H9 (cell line): ENCODE data around the gene OR6K6. TPM values are rescaled to one million over a fixed set of nuclear protein-coding genes. Genes with fewer than 3 reads are reported as not detected.

Experiments
- DNase-seq: peaks from one replicate; pipeline ENCODE4 v3.0.0-alpha.2; 2017
- H2AFZ ChIP-seq: one replicate; pipeline ENCODE4 v1.6.1; 2013; ENCODE audit warnings: mild to moderate bottlenecking, low read length, control low read depth, moderate library complexity
- H2AK5ac ChIP-seq: 2 replicates; pipeline ENCODE4 v1.6.1; 2013; ENCODE audit warnings: low read length, control low read depth, mixed read lengths; ENCODE audit not compliant: insufficient read length
- H2BK120ac ChIP-seq: one replicate; pipeline ENCODE4 v1.6.1; 2013; ENCODE audit warnings: low read depth, mild to moderate bottlenecking, low read length, control low read depth, inconsistent platforms; ENCODE audit not compliant: poor library complexity, severe bottlenecking
- H2BK12ac ChIP-seq: 2 replicates; pipeline ENCODE4 v1.6.1; 2013; ENCODE audit warnings: low read length, control low read depth, mixed read lengths, low read depth; ENCODE audit not compliant: insufficient read length
- H2BK15ac ChIP-seq: 2 replicates; pipeline ENCODE4 v1.6.1; 2013; ENCODE audit warnings: low read depth, low read length, control low read depth
- H2BK20ac ChIP-seq: one replicate; pipeline ENCODE4 v1.6.1; 2013; ENCODE audit warnings: low read depth, mild to moderate bottlenecking, low read length, control low read depth, inconsistent platforms; ENCODE audit not compliant: poor library complexity, severe bottlenecking
- H2BK5ac ChIP-seq: 2 replicates; pipeline ENCODE4 v1.6.1; 2013; ENCODE audit warnings: low read length, control low read depth, mixed read lengths; ENCODE audit not compliant: insufficient read length
- H3K14ac ChIP-seq: 2 replicates; pipeline ENCODE4 v1.6.1; 2013; ENCODE audit warnings: low read length, control low read depth; ENCODE audit not compliant: insufficient read depth
- H3K18ac ChIP-seq: 2 replicates; pipeline ENCODE4 v1.6.1; 2013; ENCODE audit warnings: low read depth, mild to moderate bottlenecking, mixed read lengths, low read length, control low read depth; ENCODE audit not compliant: insufficient read length
- H3K23ac ChIP-seq: 2 replicates; pipeline ENCODE4 v1.6.1; 2013; ENCODE audit warnings: low read length, control low read depth, mixed read lengths, low read depth; ENCODE audit not compliant: insufficient read length
- H3K23me2 ChIP-seq: 2 replicates; pipeline ENCODE4 v1.6.1; 2013; ENCODE audit warnings: low read depth, mild to moderate bottlenecking, mixed read lengths, low read length, control low read depth; ENCODE audit not compliant: insufficient read length, poor library complexity, severe bottlenecking
- H3K27ac ChIP-seq: 2 replicates; pipeline ENCODE4 v1.5.1; 2013; ENCODE audit warnings: low read length, control low read depth, mixed read lengths, low read depth; ENCODE audit not compliant: insufficient read length
- H3K27me3 ChIP-seq: 2 replicates; pipeline ENCODE4 v1.6.1; 2013; ENCODE audit warnings: low read length, control low read depth, inconsistent platforms; ENCODE audit not compliant: insufficient read depth
- H3K4ac ChIP-seq: 2 replicates; pipeline ENCODE4 v1.6.1; 2013; ENCODE audit warnings: low read depth, mild to moderate bottlenecking, control low read depth, inconsistent platforms, low read length, moderate library complexity
- H3K4me1 ChIP-seq: 2 replicates; pipeline ENCODE4 v1.6.1; 2013; ENCODE audit warnings: low read length, control low read depth, inconsistent platforms; ENCODE audit not compliant: insufficient read depth
- H3K4me2 ChIP-seq: 2 replicates; pipeline ENCODE4 v1.6.1; 2013; ENCODE audit warnings: low read length, control low read depth, mixed read lengths; ENCODE audit not compliant: insufficient read length, insufficient read depth
- H3K56ac ChIP-seq: 2 replicates; pipeline ENCODE4 v1.6.1; 2013; ENCODE audit warnings: low read depth, mild to moderate bottlenecking, mixed read lengths, low read length, control low read depth; ENCODE audit not compliant: insufficient read length
- H3K79me1 ChIP-seq: 2 replicates; pipeline ENCODE4 v1.6.1; 2013; ENCODE audit warnings: low read depth, mild to moderate bottlenecking, moderate library complexity, low read length, control low read depth, inconsistent platforms; ENCODE audit not compliant: insufficient read depth, poor library complexity, severe bottlenecking
- H3K79me2 ChIP-seq: 2 replicates; pipeline ENCODE4 v1.6.1; 2013; ENCODE audit warnings: low read length, control low read depth, inconsistent platforms; ENCODE audit not compliant: insufficient read depth
- H3K9ac ChIP-seq: 2 replicates; pipeline ENCODE4 v1.6.1; 2013; ENCODE audit warnings: low read length, control low read depth, mixed read lengths; ENCODE audit not compliant: insufficient read length; ENCODE audit errors: extremely low read depth
- H3K9me3 ChIP-seq: one replicate; pipeline ENCODE4 v1.6.1; 2013; ENCODE audit warnings: low read depth, low read length, inconsistent platforms; ENCODE audit not compliant: control insufficient read depth
- H3T11ph ChIP-seq: one replicate; pipeline ENCODE4 v1.6.1; 2013; ENCODE audit warnings: mild to moderate bottlenecking, low read length, control low read depth, inconsistent platforms
- H4K20me1 ChIP-seq: one replicate; pipeline ENCODE4 v1.6.1; 2013; ENCODE audit not compliant: control insufficient read depth, insufficient read length, insufficient read depth
- H4K5ac ChIP-seq: 2 replicates; pipeline ENCODE4 v1.6.1; 2013; ENCODE audit warnings: low read depth, mild to moderate bottlenecking, mixed read lengths, low read length, control low read depth; ENCODE audit not compliant: insufficient read length
- H4K8ac ChIP-seq: replicated peaks from 2 replicates; pipeline ENCODE4 v1.6.1; 2013; ENCODE audit warnings: low read length, control low read depth, mixed read lengths, low read depth; ENCODE audit not compliant: insufficient read length
- H4K91ac ChIP-seq: 2 replicates; pipeline ENCODE4 v1.6.1; 2013; ENCODE audit warnings: low read depth, mild to moderate bottlenecking, moderate library complexity, mixed read lengths, low read length, control low read depth; ENCODE audit not compliant: insufficient read length
- H3K27ac Mint-ChIP-seq, 3 experiments: 2 replicates in 2 of 3; 3 replicates in 1 of 3; pipeline ENCODE4 v1.8.0; 2020 to 2021; ENCODE audit warnings: mixed read lengths in 3 of 3, mild to moderate bottlenecking in 1 of 3, moderate library complexity in 1 of 3
- H3K27me3 Mint-ChIP-seq: 2 replicates; pipeline ENCODE4 v1.8.0; 2021; ENCODE audit warnings: low read depth, mild to moderate bottlenecking, moderate library complexity, mixed read lengths
- H3K36me3 Mint-ChIP-seq, 3 experiments: 2 replicates in 2 of 3; 3 replicates in 1 of 3; pipeline ENCODE4 v1.8.0; 2020 to 2021; ENCODE audit warnings: low read depth in 3 of 3, mixed read lengths in 3 of 3; ENCODE audit not compliant: insufficient read depth in 1 of 3
- H3K4me1 Mint-ChIP-seq, 2 experiments: 2 replicates each; pipeline ENCODE4 v1.8.0; 2020; ENCODE audit warnings: mixed read lengths in 2 of 2
- H3K4me3 Mint-ChIP-seq, 2 experiments: 2 replicates in 1 of 2; 3 replicates in 1 of 2; pipeline ENCODE4 v1.8.0; 2020 to 2021; ENCODE audit warnings: mild to moderate bottlenecking in 2 of 2, mixed read lengths in 2 of 2, moderate library complexity in 1 of 2
- H3K9me3 Mint-ChIP-seq, 2 experiments: 2 replicates in 1 of 2; 3 replicates in 1 of 2; pipeline ENCODE4 v1.8.0; 2020; ENCODE audit warnings: mild to moderate bottlenecking in 2 of 2, mixed read lengths in 2 of 2, moderate library complexity in 1 of 2
- total RNA-seq: library from RNA; stranded (reverse); gene quantifications from 2 replicates; pipeline ENCODE4 v1.2.1, GENCODE V29; 2021
- TF ChIP-seq, protein P1 (sequence below): fragments of 200-600 bp; sonication (generic); conservative IDR thresholded peaks from 3 replicates; pipeline ENCODE4 v1.8.0; 2021; ENCODE audit warnings: antibody characterized with exemption, mild to moderate bottlenecking

The OR6K6 gene
- total RNA-seq, 1 experiment from 2014 or later, result not detected

DNA sequence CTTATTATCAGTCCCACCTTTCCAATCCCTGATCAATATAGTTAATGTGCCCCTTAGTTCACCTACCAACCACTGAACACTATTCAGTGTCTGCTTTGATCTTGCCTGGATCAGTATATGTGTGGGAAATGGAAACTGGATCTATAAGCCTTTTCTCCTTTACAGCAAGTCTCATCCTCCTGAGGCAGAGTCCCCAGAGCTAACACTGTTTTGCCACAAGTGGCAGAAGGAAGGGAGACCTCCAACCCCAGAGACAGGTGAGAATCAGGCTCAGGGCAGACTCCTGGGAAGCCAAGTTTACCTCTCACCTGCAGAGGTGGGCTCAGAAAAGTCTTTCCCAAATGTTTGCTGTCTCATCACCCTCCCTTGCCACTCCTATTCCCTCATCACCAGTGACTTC, 26.6 kb downstream of the OR6K6 start, which contains the start of gene OR6N2:
Gene OR6N2 (minus strand): TSS at position 101 of the 400 bp plus-strand sequence. CDS start 3,569 bp downstream, outside the sequence.
- Histone ChIP-seq H2BK5ac (no peak within 1 kb of the TSS), H2AFZ (no peak within 1 kb of the TSS), H3K27ac (no peak within 1 kb of the TSS), H3K23ac (no peak within 1 kb of the TSS), H3K9me3 (no peaks in the 10 kb centered on the region), H2AK5ac (no peak within 1 kb of the TSS), H3K27me3 (no peaks in the 10 kb centered on the region), H4K8ac (no peak within 1 kb of the TSS), H3K9ac (no peak within 1 kb of the TSS), H3K56ac (no peak within 1 kb of the TSS), H3K14ac (no peak within 1 kb of the TSS), H2BK120ac (no peak within 1 kb of the TSS), H4K5ac (peak within 1 kb of the TSS; percentile 24), H3K23me2 (no peaks in the 10 kb centered on the region), H3K79me1 (no peaks in the 10 kb centered on the region), H4K20me1 (no peaks in the 10 kb centered on the region), H4K91ac (no peak within 1 kb of the TSS), H3T11ph (no peak within 1 kb of the TSS), H3K18ac (no peak within 1 kb of the TSS), H3K4ac (no peak within 1 kb of the TSS), H2BK20ac (no peak within 1 kb of the TSS), H2BK12ac (no peak within 1 kb of the TSS), H3K79me2 (no peaks in the 10 kb centered on the region), H2BK15ac (no peak within 1 kb of the TSS), H3K4me1 (no peaks in the 10 kb centered on the region), H3K4me2 (no peak within 1 kb of the TSS)
- no peak within 1 kb of the TSS; a peak in 1 of 7 replicates for H3K27ac Mint-ChIP-seq
- TF ChIP-seq, protein P1, sequence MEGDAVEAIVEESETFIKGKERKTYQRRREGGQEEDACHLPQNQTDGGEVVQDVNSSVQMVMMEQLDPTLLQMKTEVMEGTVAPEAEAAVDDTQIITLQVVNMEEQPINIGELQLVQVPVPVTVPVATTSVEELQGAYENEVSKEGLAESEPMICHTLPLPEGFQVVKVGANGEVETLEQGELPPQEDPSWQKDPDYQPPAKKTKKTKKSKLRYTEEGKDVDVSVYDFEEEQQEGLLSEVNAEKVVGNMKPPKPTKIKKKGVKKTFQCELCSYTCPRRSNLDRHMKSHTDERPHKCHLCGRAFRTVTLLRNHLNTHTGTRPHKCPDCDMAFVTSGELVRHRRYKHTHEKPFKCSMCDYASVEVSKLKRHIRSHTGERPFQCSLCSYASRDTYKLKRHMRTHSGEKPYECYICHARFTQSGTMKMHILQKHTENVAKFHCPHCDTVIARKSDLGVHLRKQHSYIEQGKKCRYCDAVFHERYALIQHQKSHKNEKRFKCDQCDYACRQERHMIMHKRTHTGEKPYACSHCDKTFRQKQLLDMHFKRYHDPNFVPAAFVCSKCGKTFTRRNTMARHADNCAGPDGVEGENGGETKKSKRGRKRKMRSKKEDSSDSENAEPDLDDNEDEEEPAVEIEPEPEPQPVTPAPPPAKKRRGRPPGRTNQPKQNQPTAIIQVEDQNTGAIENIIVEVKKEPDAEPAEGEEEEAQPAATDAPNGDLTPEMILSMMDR, result no peak
- DNase-seq, result no peak
- peaks cover 3% of the 10 kb centered on the region for H3K27me3 Mint-ChIP-seq
- H3K4me1 Mint-ChIP-seq, result no peaks in the 10 kb centered on the region
- H3K36me3 Mint-ChIP-seq, result no peaks in the 10 kb centered on the region; a peak in 1 of 7 replicates
- no peak within 1 kb of the TSS for H3K4me3 Mint-ChIP-seq
- no peaks in the 10 kb centered on the region for H3K9me3 Mint-ChIP-seq
